GM18526 (cell line): ENCODE data around the gene SLC10A3.

Experiments used
- POLR2A ChIP-seq: IDR thresholded peaks from 3 replicates; pipeline ENCODE4 v1.6.1; 2011; ENCODE audit not compliant: insufficient read length; ENCODE audit errors: extremely low read depth

The SLC10A3 gene

DNA sequence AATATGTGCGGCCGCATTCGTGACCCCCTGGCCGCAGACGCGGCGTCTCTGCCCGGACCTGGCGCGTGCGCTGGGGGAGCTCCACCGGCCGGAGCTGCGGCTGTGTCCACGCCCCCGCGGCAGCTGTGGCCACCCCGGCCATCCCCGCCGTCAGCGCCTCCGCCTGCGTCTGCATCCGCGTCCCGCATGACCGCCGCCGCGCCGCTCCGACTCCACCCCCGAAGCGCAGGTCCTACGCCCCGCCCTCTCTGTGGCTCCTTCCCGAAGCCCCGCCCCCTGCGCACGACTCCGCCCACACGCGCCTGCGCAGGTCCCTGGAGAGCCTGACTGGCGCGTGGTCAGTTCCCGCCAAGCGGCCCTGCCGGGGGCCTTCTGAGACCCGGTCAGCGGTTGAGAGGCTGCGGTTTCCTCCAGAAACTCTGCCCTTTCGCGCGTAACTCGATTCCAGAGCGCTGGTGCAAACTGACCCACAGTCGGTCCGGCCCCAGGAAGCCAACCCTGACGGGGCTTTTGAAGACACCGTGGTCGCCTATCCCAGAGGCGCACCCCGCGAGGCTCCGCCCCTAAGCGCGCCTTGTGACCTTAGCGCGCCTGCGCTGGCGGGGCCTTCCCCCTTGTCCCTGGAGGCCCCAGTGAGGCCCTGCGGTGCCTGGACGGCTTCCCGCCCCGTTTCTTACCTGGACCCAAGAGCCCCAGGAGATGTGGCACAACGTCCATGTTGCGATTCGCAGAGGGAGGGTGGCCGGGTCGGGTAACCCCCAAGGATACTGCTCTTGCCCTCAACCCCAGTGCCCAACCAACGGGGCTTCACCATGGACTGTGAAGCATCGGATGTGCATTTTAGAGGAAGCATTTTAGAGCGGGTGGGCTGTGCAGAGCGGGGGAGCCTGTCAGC, 11.5 kb downstream of the SLC10A3 start, which contains the start of gene LAGE3:
Gene LAGE3, minus strand, starts transcription at position 554 of the 895 bp plus-strand sequence. Its CDS starts 366 bp downstream, at position 188.
- peak; percentile 67 for TF ChIP-seq POLR2A

- no peak for TF ChIP-seq POLR2A
These were observed 12.4 kb downstream of the SLC10A3 start for GRCh38 chrX:154477891-154478477.

DNA sequence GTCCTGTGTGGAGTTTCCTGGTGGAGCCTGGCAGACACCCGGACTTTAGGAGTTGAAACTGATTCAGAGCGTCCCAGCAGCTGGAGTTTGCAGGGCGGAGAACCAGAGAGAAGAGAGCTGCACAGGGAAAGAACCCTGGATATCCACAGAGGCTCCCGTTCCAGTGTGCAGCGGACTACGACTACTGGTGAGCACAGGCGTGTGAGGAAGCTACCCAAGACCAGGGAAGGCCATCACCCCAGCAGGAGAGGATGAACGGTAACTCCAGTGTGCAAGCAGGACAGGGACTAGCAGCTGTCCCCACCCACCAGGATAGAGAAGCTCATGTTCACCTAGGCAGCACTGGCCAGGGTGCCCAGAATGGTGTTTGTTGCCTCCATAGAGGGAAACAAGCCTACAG, 13.6 kb downstream of the SLC10A3 start:
- no peak for TF ChIP-seq POLR2A

GRCh38 chrX:154473683-154474082, 16.7 kb downstream of the SLC10A3 start:
- TF ChIP-seq POLR2A: no peak

DNA sequence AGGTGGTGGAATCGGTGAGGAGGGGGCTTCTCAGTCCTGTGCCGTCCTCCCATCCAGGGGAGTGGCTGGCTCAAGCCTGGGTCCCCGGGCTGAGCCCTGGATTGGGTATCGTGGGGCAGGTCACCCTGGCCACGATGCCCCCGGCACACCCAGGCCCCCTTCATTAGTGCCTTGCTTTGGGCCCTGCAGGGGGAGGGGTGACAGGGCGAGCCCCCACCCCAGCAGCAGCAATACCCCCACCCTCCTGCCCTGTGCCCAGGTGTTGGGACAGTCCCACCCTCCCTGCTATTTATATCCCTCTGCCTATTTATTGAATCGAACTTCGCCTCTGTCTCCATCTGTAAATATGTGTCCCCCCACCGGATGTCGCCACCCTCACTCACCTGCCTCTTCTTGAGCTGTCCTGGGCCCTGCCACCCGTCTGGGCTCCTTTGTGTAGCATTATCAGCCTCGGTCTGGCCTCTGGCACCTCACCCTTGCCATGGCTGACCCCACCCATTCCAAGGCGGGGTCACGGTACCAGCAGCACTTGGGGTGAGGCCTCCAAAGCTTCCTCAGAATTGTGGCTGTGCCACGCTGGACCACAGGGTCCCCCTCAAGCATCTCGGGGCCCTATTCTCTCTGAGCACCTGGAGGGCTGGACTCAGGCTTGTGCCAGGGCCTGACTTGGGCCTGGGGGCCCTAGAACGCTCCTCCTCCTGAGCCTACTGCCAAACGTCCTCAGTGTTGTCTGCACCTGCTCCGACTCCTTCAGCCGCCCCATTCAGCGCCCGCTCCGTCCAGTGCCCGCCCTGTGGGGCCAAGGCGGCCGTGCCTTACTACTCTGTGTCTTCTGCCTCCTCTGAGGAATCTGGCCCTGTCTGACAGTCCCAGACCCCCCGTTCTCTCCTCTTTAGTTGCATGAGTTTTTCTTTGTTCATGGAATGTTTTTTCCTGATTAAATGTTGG, 17.5 kb downstream of the SLC10A3 start:
- TF ChIP-seq POLR2A: no peak

- TF ChIP-seq POLR2A: no peak
These were observed 18.4 kb downstream of the SLC10A3 start for GRCh38 chrX:154471839-154472684.

GRCh38 chrX:154470914-154471568, 19.4 kb downstream of the SLC10A3 start:
- TF ChIP-seq POLR2A: no peak

DNA sequence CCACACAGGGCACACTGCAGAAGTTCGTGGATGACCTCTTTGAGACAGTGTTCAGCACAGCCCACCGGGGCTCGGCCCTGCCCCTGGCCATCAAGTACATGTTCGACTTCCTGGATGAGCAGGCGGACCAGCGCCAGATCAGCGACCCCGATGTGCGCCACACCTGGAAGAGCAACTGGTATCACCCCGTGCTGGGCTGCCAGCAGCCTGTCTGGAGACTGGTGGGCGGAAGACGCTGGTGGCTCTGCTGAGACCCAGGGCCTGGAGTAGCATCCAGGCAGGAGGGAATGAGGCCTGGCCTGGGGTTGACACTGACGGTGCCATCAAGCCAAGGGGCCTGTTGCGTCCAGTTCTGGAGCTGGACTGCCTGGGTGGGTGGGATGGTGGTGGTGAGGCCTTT, 20.0 kb downstream of the SLC10A3 start:
- TF ChIP-seq POLR2A: no peak

DNA sequence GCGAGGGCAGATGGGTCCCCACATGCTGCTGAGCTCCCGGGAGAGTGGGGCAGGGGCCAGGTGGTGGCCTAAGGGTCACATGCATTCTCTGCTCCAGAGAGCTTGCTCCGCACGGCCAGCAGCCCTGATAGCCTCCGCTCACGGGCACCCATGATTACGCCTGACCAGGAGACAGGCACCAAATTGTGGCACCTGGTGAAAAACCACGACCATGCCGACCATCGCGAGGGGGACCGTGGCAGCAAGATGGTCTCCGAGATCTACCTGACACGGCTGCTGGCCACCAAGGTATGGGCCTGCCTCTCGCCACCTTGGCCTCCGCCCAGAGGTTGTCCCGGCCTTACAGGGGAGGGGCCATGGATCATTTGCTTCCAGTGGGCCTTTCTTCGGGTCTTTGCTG, 20.5 kb downstream of the SLC10A3 start:
- no peak for TF ChIP-seq POLR2A

DNA sequence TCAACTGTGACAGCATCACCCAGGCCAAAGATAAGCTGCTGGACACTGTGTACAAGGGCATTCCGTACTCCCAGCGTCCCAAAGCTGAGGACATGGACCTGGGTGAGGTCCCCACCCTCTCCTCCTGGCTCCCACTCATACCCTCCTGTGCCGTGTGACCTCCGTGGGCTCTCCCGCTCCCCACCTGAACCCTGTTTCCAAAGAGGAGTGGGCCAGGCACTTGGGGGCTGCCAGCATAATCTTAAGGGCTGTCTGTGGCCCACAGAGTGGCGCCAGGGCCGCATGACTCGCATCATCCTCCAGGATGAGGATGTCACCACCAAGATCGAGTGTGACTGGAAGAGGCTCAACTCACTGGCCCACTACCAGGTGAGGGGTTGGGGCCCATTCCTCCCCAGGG, 21.3 kb downstream of the SLC10A3 start:
- no peak for TF ChIP-seq POLR2A

GRCh38 chrX:154468217-154468616, 22.2 kb downstream of the SLC10A3 start:
- no peak for TF ChIP-seq POLR2A

- no peak for TF ChIP-seq POLR2A
These were observed 22.9 kb downstream of the SLC10A3 start for GRCh38 chrX:154467556-154467955.

DNA sequence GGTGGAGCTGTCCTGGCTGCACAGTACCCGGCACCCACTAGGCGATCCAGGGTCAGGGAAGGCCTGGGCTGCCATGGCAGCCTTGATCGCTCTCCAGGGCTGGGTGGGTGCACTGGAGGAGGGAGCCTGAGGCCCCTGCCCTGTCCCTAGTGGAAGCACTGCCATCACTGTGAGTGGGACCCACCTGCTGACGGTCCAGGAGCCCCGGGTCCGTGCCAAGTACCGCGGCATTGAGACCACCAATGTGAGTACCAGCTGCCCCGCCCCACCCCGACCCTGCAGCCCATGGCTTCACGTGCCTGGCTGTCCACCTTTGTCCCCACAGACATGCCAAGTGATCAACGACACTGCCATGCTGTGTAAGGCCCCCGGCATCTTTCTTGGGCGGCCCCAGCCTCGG, 23.5 kb downstream of the SLC10A3 start:
- TF ChIP-seq POLR2A: no peak

- TF ChIP-seq POLR2A: no peak
These were observed 24.4 kb downstream of the SLC10A3 start for GRCh38 chrX:154466036-154466435.
